K562 (cell line): ENCODE measurements around the gene SOX18. TPM values are rescaled to one million over a fixed set of nuclear protein-coding genes. Genes with fewer than 3 reads are reported as not detected.

Experiments
- ATAC-seq: fragments of 200-7000 bp; cut with Tn5 transposase; 3 replicates; pipeline ENCODE4 v1.9.1; 2020; ENCODE audit warnings: moderate library complexity
- BruUV-seq: library from RNA; stranded (reverse); fragments of 400-500 nt; replicated peaks from 2 replicates; lab custom pipeline; 2021; lab: Mats Ljungman, UMichigan
- CTCF ChIA-PET: fragments of 300-600 bp; formaldehyde crosslinking; extraction: SDS; loops from one replicate; lab custom pipeline; 2021; ENCODE audit warnings: low intra/inter-chr PET ratio; lab: Yijun Ruan, JAX
- POLR2A ChIA-PET: fragments of 300-600, 350-650 bp; sonication (Branson Sonifier 250); formaldehyde crosslinking; extraction: SDS; loops from one replicate; lab custom pipeline; 2021; ENCODE audit warnings: antibody characterized with exemption, inconsistent platforms; lab: Yijun Ruan, JAX
- DNase-seq, 4 experiments: peaks; one replicate each; pipeline versions ENCODE4 v3.0.0 to v3.0.0-alpha.2; 2011 to 2018; ENCODE audit warnings: low spot score in 3 of 4, mixed read lengths in 3 of 4; ENCODE audit errors: extremely low read depth in 1 of 4
- FAIRE-seq: peaks from 2 replicates; lab custom pipeline; 2011; peaks lifted over from hg19 to GRCh38; lab: Jason Lieb, UNC
- H2AFZ ChIP-seq: 2 replicates; pipeline ENCODE4 v1.6.0; 2011; ENCODE audit warnings: low read depth, low read length, control low read depth, inconsistent platforms
- H3K27ac ChIP-seq: fragments of 200-600 bp; 3 replicates; pipeline ENCODE4 v1.8.0; 2011; ENCODE audit warnings: low read depth, mild to moderate bottlenecking, control low read depth, inconsistent platforms, low read length, moderate library complexity, mixed read lengths; ENCODE audit errors: extremely low read depth
- H3K27me3 ChIP-seq, 2 experiments: fragments of 300-600 bp in 1 of 2; 2 replicates in 1 of 2; 3 replicates in 1 of 2; pipeline versions ENCODE4 v1.6.0 to v1.8.0; 2011; ENCODE audit warnings: inconsistent platforms in 2 of 2, low read length in 2 of 2, mild to moderate bottlenecking in 1 of 2, mixed read lengths in 1 of 2, moderate library complexity in 1 of 2; ENCODE audit not compliant: control insufficient read depth in 2 of 2, insufficient read depth in 2 of 2
- H3K36me3 ChIP-seq: fragments of 300-600 bp; 3 replicates; pipeline ENCODE4 v1.8.0; 2011; ENCODE audit warnings: mild to moderate bottlenecking, low read length, inconsistent platforms; ENCODE audit not compliant: control insufficient read depth, insufficient read depth
- H3K4me1 ChIP-seq, 2 experiments: fragments of 200-600 bp in 1 of 2; replicated peaks in 1 of 2; 2 replicates in 1 of 2; 3 replicates in 1 of 2; pipeline versions ENCODE4 v1.5.1 to v1.8.0; 2011; ENCODE audit warnings: inconsistent platforms in 2 of 2, low read length in 2 of 2, mild to moderate bottlenecking in 1 of 2, mixed read lengths in 1 of 2, moderate library complexity in 1 of 2; ENCODE audit not compliant: control insufficient read depth in 2 of 2, insufficient read depth in 2 of 2
- H3K4me2 ChIP-seq: 2 replicates; pipeline ENCODE4 v1.6.1; 2011; ENCODE audit warnings: low read length, control low read depth, inconsistent platforms, mixed read lengths; ENCODE audit not compliant: insufficient read depth
- H3K4me3 ChIP-seq: fragments of 200-600 bp; sonication (generic), shearing (Covaris generic); 2 replicates; pipeline ENCODE4 v1.5.1; 2016; ENCODE audit warnings: control low read depth, inconsistent platforms
- H3K79me2 ChIP-seq: fragments of 200-600 bp; 3 replicates; pipeline ENCODE4 v1.8.0; 2011; ENCODE audit warnings: low read length, inconsistent platforms; ENCODE audit not compliant: control insufficient read depth, insufficient read depth
- H3K9ac ChIP-seq, 2 experiments: 2 replicates each; pipeline versions ENCODE4 v1.6.0 to v1.6.1; 2011; ENCODE audit warnings: low read depth in 2 of 2, low read length in 2 of 2, control low read depth in 1 of 2, inconsistent platforms in 1 of 2, mild to moderate bottlenecking in 1 of 2, mixed read lengths in 1 of 2; ENCODE audit not compliant: insufficient read depth in 1 of 2
- H3K9me1 ChIP-seq: one replicate; pipeline ENCODE4 v1.6.0; 2011; ENCODE audit warnings: inconsistent platforms, mild to moderate bottlenecking, low read length, moderate library complexity; ENCODE audit not compliant: control insufficient read depth, insufficient read depth
- H3K9me3 ChIP-seq: replicated peaks from 2 replicates; pipeline ENCODE4 v1.5.1; 2011; ENCODE audit warnings: low read depth, low read length, inconsistent platforms; ENCODE audit not compliant: control insufficient read depth, insufficient read depth
- H4K20me1 ChIP-seq: replicated peaks from 2 replicates; pipeline ENCODE4 v1.6.1; 2011; ENCODE audit warnings: low read length, inconsistent platforms, mixed read lengths; ENCODE audit not compliant: control insufficient read depth, insufficient read depth
- FOXJ2 ChIP-seq: fragments of 200-800 bp; sonication (Bioruptor generic); IDR thresholded peaks from 2 replicates; pipeline ENCODE4 v1.6.1; 2016; ENCODE audit warnings: missing genetic modification characterization, missing compliant biosample characterization
- HLTF ChIP-seq: fragments of 450-650 bp; IDR thresholded peaks from 2 replicates; pipeline ENCODE4 v1.6.1; 2016
- RBFOX2 ChIP-seq: fragments of 200-400 bp; formaldehyde crosslinking; IDR thresholded peaks from 2 replicates; pipeline ENCODE4 v1.6.1; 2017; ENCODE audit warnings: low read depth, mild to moderate bottlenecking, low read length, moderate library complexity
- TOE1 ChIP-seq, 2 experiments: fragments of 450-650 bp in 1 of 2; sonication (generic) in 1 of 2; formaldehyde crosslinking in 1 of 2; IDR thresholded peaks; 2 replicates each; pipeline versions ENCODE4 v1.7.1 to v1.8.0; 2016 to 2022; ENCODE audit warnings: borderline replicate concordance in 2 of 2, mild to moderate bottlenecking in 2 of 2, antibody characterized with exemption in 1 of 2, inconsistent platforms in 1 of 2, low read depth in 1 of 2, missing genetic modification reagents in 1 of 2, moderate library complexity in 1 of 2
- WGBS: fragments of 100-300 bp; shearing (Covaris generic); methylation state at CpG from one replicate; pipeline ENCODE4 v1.1.6; 2016; ENCODE audit warnings: low coverage, mixed read lengths; ENCODE audit not compliant: insufficient coverage; ENCODE audit errors: missing lambda C conversion rate; 5-methylcytosine and 5-hydroxymethylcytosine counted together
- in situ Hi-C: fragments of 300-500 bp; cut with MboI; formaldehyde crosslinking; loops from 4 replicates; pipeline ENCODE4 v1.15.0; 2018; ENCODE audit warnings: inconsistent platforms, mixed read lengths
- intact Hi-C: fragments of 100-400 bp; cut with micrococcal nuclease; formaldehyde crosslinking; loops from 2 replicates; pipeline ENCODE4 v1.14.2; 2022
- polyA plus RNA-seq, 8 experiments: library from polyadenylated mRNA; depleted of rRNA in 4 of 8; stranded (reverse) in 5 of 8; unstranded in 3 of 8; fragments of >200 nt; fragmentation: Nextera tagmentation in 2 of 8; fragmentation: Illumina TruSeq in 1 of 8; extraction: Ambion mirVana in 2 of 8; extraction: Trizol in 1 of 8; gene quantifications; 2 replicates each; pipeline versions ENCODE4 v1.2.1 to v1.2.3, GENCODE V29; 2011 to 2014; ENCODE audit warnings: inconsistent platforms in 1 of 8, missing spikeins in 1 of 8
- total RNA-seq, 7 experiments: library from RNA; depleted of rRNA in 6 of 7; stranded (reverse); fragments of >200 nt in 6 of 7; fragmentation: Illumina TruSeq in 2 of 7; extraction: Trizol in 2 of 7; gene quantifications; 2 replicates each; pipeline versions ENCODE4 v1.2.1 to v1.2.3, GENCODE V29; 2011 to 2021; ENCODE audit warnings: low replicate concordance in 1 of 7
- TF ChIP-seq, protein P1 (sequence below), 2 experiments: fragments of 450-650 bp; IDR thresholded peaks; 2 replicates each; pipeline ENCODE4 v1.6.1; 2016; ENCODE audit warnings: mild to moderate bottlenecking in 2 of 2, borderline replicate concordance in 1 of 2, low read depth in 1 of 2, moderate library complexity in 1 of 2
- TF ChIP-seq, protein P2 (sequence below), 2 experiments: fragments of 450-650 bp; IDR thresholded peaks; 2 replicates each; pipeline ENCODE4 v1.6.1; 2016

SOX18 gene
- total and polyA plus RNA-seq, 9 of the 15 experiments (the other 6 are each of a cell fraction or from before 2014, with no cell fraction given) = 0.15 to 19.8 (median 0.33) TPM

DNA sequence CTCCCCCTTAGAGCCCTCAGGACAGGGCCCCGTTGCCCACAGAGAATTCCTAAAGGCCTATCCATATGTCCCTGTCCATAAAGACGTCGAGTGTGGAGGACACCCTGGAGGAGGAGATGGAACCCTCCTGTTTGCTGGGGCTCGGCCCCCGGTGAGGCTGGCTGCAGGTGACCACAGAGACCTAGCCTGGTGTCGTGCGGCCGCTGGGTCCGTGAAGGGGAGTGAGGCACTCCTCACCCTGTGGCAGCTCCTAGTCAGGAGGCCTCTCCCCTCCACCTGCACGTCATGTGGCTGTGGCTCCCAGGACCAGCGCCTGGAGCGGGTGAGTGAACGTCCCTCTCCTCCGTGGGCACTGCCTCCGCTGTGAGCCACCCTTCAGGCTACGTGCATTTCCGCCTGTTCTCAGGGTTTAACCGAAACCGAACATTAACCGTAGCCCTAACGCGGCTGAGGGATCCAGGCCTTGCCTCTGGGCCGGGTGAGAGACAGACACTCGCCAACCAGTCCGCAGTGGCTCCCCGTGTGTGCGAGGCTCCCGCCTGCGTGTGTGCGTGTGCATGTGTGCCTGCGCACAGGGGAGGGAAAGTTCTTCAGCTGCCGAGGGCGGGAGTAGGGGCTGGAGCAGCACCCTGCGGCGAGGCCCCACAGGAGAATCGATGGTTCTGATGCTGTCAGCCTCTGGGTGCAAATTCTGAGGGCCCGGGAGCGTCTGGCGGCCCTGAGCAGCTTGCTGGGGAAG is 7.6 kb upstream of the SOX18 start:
- 77% methylated on average over 29 of the region's 39 CpGs for WGBS
- ATAC-seq (no peak), DNase-seq (no peak), FAIRE-seq (no peak)
- Histone ChIP-seq H2AFZ (0 out of 2 replicates have a peak overlapping the region, but pooled peaks have one; percentile 55), H3K9ac (peak overlapping the region in 1 of 2 experiments; percentile 44; a peak in 3 of 4 replicates), H3K36me3 (no peaks in the 10 kb centered on the region), H3K4me3 (no peak overlapping the region), H3K9me1 (no peaks in the 10 kb centered on the region), H3K27ac (no peak overlapping the region; the same call in 2 of the 3 replicates), H3K4me2 (no peak overlapping the region), H3K79me2 (no peaks in the 10 kb centered on the region), H4K20me1 (no peaks in the 10 kb centered on the region), H3K9me3 (no peaks in the 10 kb centered on the region), H3K27me3 (no peaks in the 10 kb centered on the region), H3K4me1 (peaks cover 17 to 64% of the 10 kb centered on the region in 2 experiments)
- intact Hi-C loops = no loop called here
- ChIA-PET CTCF (interaction anchor here (1.8 kb wide), 1 partner anchor 19 kb away, joined by 9 read pairs; no protein-coding TSS in a partner anchor), POLR2A (interaction anchor here (0.6 to 1.0 kb wide), 3 partner anchors 8 to 193 kb away, joined by 3 read pairs; no protein-coding TSS in a partner anchor)
- in situ Hi-C loops = no loop called here
- BruUV-seq = no TSS peak
- TF ChIP-seq RBFOX2 (no peak), TOE1 (IDR thresholded peaks at IDR 0.05; ENCODE audit: borderline replicate concordance) (no peak), TOE1 (CRISPR knock-in tag; IDR thresholded peaks at IDR 0.05; ENCODE audit: borderline replicate concordance, low read depth) (0 out of 2 replicates have a peak, but pooled peaks have one; percentile 22), HLTF (no peak), FOXJ2 (tag) (no peak)
- TF ChIP-seq, protein P1, sequence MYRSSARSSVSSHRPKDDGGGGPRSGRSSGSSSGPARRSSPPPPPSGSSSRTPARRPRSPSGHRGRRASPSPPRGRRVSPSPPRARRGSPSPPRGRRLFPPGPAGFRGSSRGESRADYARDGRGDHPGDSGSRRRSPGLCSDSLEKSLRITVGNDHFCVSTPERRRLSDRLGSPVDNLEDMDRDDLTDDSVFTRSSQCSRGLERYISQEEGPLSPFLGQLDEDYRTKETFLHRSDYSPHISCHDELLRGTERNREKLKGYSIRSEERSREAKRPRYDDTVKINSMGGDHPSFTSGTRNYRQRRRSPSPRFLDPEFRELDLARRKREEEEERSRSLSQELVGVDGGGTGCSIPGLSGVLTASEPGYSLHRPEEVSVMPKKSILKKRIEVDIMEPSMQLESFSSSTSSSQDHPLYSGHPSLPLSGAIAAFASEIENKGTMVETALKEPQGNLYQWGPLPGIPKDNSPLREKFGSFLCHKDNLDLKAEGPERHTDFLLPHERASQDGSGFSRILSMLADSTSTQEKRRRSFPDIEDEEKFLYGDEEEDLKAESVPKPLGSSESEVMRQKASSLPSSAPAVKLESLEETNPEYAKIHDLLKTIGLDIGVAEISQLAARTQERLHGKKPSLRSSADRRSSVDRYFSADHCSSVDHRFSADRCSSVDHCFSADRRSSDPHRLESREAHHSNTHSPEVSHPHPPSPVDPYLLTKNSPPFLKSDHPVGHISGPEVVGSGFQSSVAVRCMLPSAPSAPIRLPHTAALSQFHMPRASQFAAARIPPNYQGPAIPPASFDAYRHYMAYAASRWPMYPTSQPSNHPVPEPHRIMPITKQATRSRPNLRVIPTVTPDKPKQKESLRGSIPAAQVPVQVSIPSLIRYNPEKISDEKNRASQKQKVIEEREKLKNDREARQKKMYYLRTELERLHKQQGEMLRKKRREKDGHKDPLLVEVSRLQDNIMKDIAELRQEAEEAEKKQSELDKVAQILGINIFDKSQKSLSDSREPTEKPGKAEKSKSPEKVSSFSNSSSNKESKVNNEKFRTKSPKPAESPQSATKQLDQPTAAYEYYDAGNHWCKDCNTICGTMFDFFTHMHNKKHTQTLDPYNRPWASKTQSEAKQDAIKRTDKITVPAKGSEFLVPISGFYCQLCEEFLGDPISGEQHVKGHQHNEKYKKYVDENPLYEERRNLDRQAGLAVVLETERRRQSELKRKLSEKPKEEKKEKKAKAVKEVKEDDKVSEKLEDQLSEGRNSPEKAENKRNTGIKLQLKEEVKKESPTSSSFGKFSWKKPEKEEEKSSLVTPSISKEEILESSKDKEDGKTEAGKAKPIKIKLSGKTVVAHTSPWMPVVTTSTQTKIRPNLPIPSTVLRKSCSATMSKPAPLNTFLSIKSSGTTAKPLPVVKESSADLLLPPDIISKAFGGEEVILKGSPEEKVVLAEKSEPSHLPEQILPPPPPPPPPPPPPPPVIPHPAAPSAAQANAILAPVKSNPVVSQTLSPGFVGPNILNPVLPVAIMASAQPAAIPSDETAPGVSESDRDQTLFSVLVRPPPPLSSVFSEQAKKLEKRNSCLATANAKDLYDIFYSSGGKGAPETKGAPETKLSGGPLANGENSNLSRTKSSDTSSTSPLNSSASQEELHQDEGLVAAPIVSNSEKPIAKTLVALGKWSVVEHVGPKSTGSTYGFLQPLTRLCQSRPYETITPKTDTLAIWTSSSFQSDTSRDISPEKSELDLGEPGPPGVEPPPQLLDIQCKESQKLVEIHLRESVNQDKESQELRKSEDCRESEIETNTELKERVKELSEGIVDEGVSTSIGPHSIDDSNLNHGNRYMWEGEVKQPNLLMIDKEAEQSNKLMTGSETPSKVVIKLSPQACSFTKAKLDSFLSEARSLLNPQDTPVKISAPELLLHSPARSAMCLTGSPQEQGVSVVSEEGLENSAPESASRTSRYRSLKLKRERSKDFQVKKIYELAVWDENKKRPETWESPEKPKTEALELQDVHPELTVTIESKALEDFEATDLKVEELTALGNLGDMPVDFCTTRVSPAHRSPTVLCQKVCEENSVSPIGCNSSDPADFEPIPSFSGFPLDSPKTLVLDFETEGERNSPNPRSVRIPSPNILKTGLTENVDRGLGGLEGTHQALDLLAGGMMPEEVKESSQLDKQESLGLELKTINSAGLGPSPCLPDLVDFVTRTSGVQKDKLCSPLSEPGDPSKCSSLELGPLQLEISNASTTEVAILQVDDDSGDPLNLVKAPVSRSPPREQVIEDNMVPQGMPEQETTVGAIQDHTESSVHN (IDR thresholded peaks at IDR 0.05; ENCODE audit: borderline replicate concordance in 1 of 2, low read depth in 1 of 2) = no peak
- TF ChIP-seq, protein P2, sequence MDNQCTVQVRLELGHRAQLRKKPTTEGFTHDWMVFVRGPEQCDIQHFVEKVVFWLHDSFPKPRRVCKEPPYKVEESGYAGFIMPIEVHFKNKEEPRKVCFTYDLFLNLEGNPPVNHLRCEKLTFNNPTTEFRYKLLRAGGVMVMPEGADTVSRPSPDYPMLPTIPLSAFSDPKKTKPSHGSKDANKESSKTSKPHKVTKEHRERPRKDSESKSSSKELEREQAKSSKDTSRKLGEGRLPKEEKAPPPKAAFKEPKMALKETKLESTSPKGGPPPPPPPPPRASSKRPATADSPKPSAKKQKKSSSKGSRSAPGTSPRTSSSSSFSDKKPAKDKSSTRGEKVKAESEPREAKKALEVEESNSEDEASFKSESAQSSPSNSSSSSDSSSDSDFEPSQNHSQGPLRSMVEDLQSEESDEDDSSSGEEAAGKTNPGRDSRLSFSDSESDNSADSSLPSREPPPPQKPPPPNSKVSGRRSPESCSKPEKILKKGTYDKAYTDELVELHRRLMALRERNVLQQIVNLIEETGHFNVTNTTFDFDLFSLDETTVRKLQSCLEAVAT (IDR thresholded peaks at IDR 0.05) = peak in 1 of 2 experiments; percentile 41; a peak in 1 of 4 replicates
